Mesenchymal stem cell (in vitro differentiated cells and primary cell): ENCODE measurements around the gene FLT3.

Experiments
- DNase-seq: peaks from one replicate; pipeline ENCODE4 v3.0.0-alpha.2; 2013
- H2AFZ ChIP-seq: one replicate; pipeline ENCODE4 v1.6.1; 2013; ENCODE audit warnings: low read depth, mild to moderate bottlenecking, control low read depth, inconsistent platforms, low read length, moderate library complexity
- H2AK5ac ChIP-seq: 2 replicates; pipeline ENCODE4 v1.6.1; 2013; ENCODE audit warnings: low read length, moderate library complexity, mild to moderate bottlenecking, inconsistent platforms; ENCODE audit not compliant: severe bottlenecking
- H2BK120ac ChIP-seq: one replicate; pipeline ENCODE4 v1.6.1; 2013; ENCODE audit warnings: low read depth, mild to moderate bottlenecking, inconsistent platforms, low read length, moderate library complexity
- H2BK12ac ChIP-seq, 2 experiments: one replicate each; pipeline ENCODE4 v1.6.1; 2013; ENCODE audit warnings: inconsistent platforms in 2 of 2, low read length in 2 of 2, mild to moderate bottlenecking in 2 of 2, moderate library complexity in 2 of 2, control low read depth in 1 of 2
- H2BK15ac ChIP-seq: one replicate; pipeline ENCODE4 v1.6.1; 2013; ENCODE audit warnings: mild to moderate bottlenecking, low read depth, inconsistent platforms; ENCODE audit not compliant: poor library complexity, severe bottlenecking
- H2BK5ac ChIP-seq: 2 replicates; pipeline ENCODE4 v1.6.1; 2013; ENCODE audit warnings: low read depth, mild to moderate bottlenecking, low read length, control low read depth, inconsistent platforms; ENCODE audit not compliant: poor library complexity, severe bottlenecking
- H3K14ac ChIP-seq, 2 experiments: one replicate each; pipeline ENCODE4 v1.6.1; 2013; ENCODE audit warnings: inconsistent platforms in 2 of 2, low read length in 2 of 2, control low read depth in 1 of 2, mild to moderate bottlenecking in 1 of 2, moderate library complexity in 1 of 2
- H3K18ac ChIP-seq, 2 experiments: one replicate each; pipeline ENCODE4 v1.6.1; 2013; ENCODE audit warnings: inconsistent platforms in 2 of 2, low read length in 2 of 2, control low read depth in 1 of 2, low read depth in 1 of 2, mild to moderate bottlenecking in 1 of 2
- H3K23ac ChIP-seq, 2 experiments: one replicate each; pipeline ENCODE4 v1.6.1; 2013; ENCODE audit warnings: inconsistent platforms in 2 of 2, low read length in 2 of 2, mild to moderate bottlenecking in 2 of 2, moderate library complexity in 2 of 2, control low read depth in 1 of 2
- H3K27ac ChIP-seq: 2 replicates; pipeline ENCODE4 v1.5.1; 2013; ENCODE audit warnings: mild to moderate bottlenecking, moderate library complexity, low read length, control low read depth, inconsistent platforms; ENCODE audit not compliant: poor library complexity, severe bottlenecking
- H3K27me3 ChIP-seq, 2 experiments: 2 replicates each; pipeline versions ENCODE4 v1.6.1 to v1.7.0; 2013; ENCODE audit warnings: low read length in 2 of 2, mild to moderate bottlenecking in 2 of 2, moderate library complexity in 2 of 2, control low read depth in 1 of 2, inconsistent platforms in 1 of 2; ENCODE audit not compliant: control insufficient read depth in 1 of 2, insufficient read depth in 1 of 2
- H3K36me3 ChIP-seq, 2 experiments: 2 replicates each; pipeline versions ENCODE4 v1.6.1 to v1.7.0; 2013; ENCODE audit warnings: low read length in 2 of 2, control low read depth in 1 of 2, inconsistent platforms in 1 of 2, low read depth in 1 of 2, mild to moderate bottlenecking in 1 of 2; ENCODE audit not compliant: insufficient read depth in 2 of 2, control insufficient read depth in 1 of 2
- H3K4ac ChIP-seq, 2 experiments: one replicate each; pipeline ENCODE4 v1.6.1; 2013; ENCODE audit warnings: inconsistent platforms in 2 of 2, low read length in 2 of 2, mild to moderate bottlenecking in 2 of 2, moderate library complexity in 2 of 2, control low read depth in 1 of 2, low read depth in 1 of 2
- H3K4me1 ChIP-seq: 2 replicates; pipeline ENCODE4 v1.6.1; 2013; ENCODE audit warnings: low read depth, low read length, control low read depth; ENCODE audit not compliant: control insufficient read depth, insufficient read depth
- H3K4me2 ChIP-seq: 2 replicates; pipeline ENCODE4 v1.6.1; 2013; ENCODE audit warnings: low read length, mild to moderate bottlenecking, inconsistent platforms; ENCODE audit not compliant: poor library complexity, severe bottlenecking
- H3K4me3 ChIP-seq, 2 experiments: 2 replicates each; pipeline versions ENCODE4 v1.5.1 to v1.7.0; 2013; ENCODE audit warnings: low read length in 2 of 2, mild to moderate bottlenecking in 2 of 2, control low read depth in 1 of 2, low read depth in 1 of 2; ENCODE audit not compliant: insufficient read depth in 1 of 2
- H3K79me1 ChIP-seq: replicated peaks from 2 replicates; pipeline ENCODE4 v1.6.1; 2013; ENCODE audit warnings: mild to moderate bottlenecking, control low read depth, low read length, inconsistent platforms; ENCODE audit not compliant: poor library complexity, severe bottlenecking
- H3K9ac ChIP-seq: 2 replicates; pipeline ENCODE4 v1.7.0; 2013; ENCODE audit warnings: mild to moderate bottlenecking, low read length, moderate library complexity
- H3K9me3 ChIP-seq: 2 replicates; pipeline ENCODE4 v1.7.0; 2013; ENCODE audit warnings: mild to moderate bottlenecking, low read length; ENCODE audit not compliant: control insufficient read depth
- H4K8ac ChIP-seq: one replicate; pipeline ENCODE4 v1.6.1; 2013; ENCODE audit warnings: inconsistent platforms, mild to moderate bottlenecking, low read length, moderate library complexity
- H4K91ac ChIP-seq: one replicate; pipeline ENCODE4 v1.6.1; 2013; ENCODE audit warnings: mild to moderate bottlenecking, low read length, inconsistent platforms
- WGBS: methylation state at CpG from one replicate; pipeline ENCODE4 v1.1.7; 2013; ENCODE audit warnings: mixed read lengths; 5-methylcytosine and 5-hydroxymethylcytosine counted together

FLT3 gene

GRCh38 chr13:27988520-27988919, 111.9 kb downstream of the FLT3 start, which contains the start of gene URAD:
Gene URAD, minus strand, starts transcription at chr13:27988693. Its CDS starts 56 bp downstream, at chr13:27988637.
- 76% methylated on average over 11 of the region's 11 CpGs for WGBS
- Histone ChIP-seq H3K14ac (no peak within 1 kb of the TSS), H3K23ac (no peak within 1 kb of the TSS), H4K91ac (no peak within 1 kb of the TSS), H3K4me2 (no peak within 1 kb of the TSS), H3K27ac (no peak within 1 kb of the TSS), H3K9ac (no peak within 1 kb of the TSS), H3K27me3 (peaks cover 28 to 64% of the 10 kb centered on the region in 2 experiments), H3K18ac (no peak within 1 kb of the TSS), H3K4me3 (no peak within 1 kb of the TSS), H3K4me1 (no peaks in the 10 kb centered on the region), H3K79me1 (no peaks in the 10 kb centered on the region), H2BK120ac (no peak within 1 kb of the TSS), H2BK15ac (no peak within 1 kb of the TSS), H2AK5ac (no peak within 1 kb of the TSS), H2AFZ (no peak within 1 kb of the TSS), H3K36me3 (no peaks in the 10 kb centered on the region), H4K8ac (no peak within 1 kb of the TSS), H3K9me3 (no peaks in the 10 kb centered on the region), H3K4ac (no peak within 1 kb of the TSS), H2BK12ac (no peak within 1 kb of the TSS), H2BK5ac (no peak within 1 kb of the TSS)
- DNase-seq: no peak

DNA sequence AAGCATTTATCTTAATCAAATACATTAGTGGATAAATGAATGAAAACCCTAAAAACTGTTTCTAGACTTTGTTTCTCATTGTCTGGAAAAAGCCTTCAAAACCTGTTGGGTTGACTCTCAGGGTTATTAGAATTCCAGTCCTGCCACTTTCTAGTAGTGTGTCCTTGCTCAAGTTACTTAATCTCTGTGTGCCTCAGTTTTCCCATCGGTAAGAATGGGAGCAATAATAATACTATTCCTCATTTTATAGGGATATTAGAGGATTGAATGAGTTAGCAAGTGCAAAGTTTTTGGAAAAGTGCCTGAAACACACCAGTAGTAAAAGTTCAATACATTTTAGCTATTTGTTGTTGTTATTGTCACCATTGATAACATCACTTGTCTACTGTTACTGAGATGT, 114.8 kb downstream of the FLT3 start:
- no peak overlapping the region for H2BK12ac ChIP-seq
- H3K27me3 ChIP-seq: peaks cover 56 to 83% of the 10 kb centered on the region in 2 experiments
- no peak for DNase-seq
- H3K4me2 ChIP-seq: no peak overlapping the region
- H3K27ac ChIP-seq: no peak overlapping the region
- H4K91ac ChIP-seq: no peak overlapping the region
- no peak overlapping the region for H2BK120ac ChIP-seq
- H2AK5ac ChIP-seq: no peak overlapping the region
- no peaks in the 10 kb centered on the region for H3K79me1 ChIP-seq
- no peaks in the 10 kb centered on the region for H3K9me3 ChIP-seq
- WGBS: no CpG with 5 or more reads among the region's 1 CpG
- H2BK5ac ChIP-seq: no peak overlapping the region
- no peak overlapping the region for H2BK15ac ChIP-seq
- no peak overlapping the region for H2AFZ ChIP-seq
- H3K4me3 ChIP-seq: no peak overlapping the region
- no peak overlapping the region for H3K9ac ChIP-seq
- H4K8ac ChIP-seq: no peak overlapping the region
- no peak overlapping the region for H3K23ac ChIP-seq
- no peak overlapping the region for H3K4ac ChIP-seq
- no peak overlapping the region for H3K18ac ChIP-seq
- H3K4me1 ChIP-seq: peaks cover 1% of the 10 kb centered on the region
- no peak overlapping the region for H3K14ac ChIP-seq
- no peaks in the 10 kb centered on the region for H3K36me3 ChIP-seq

DNA sequence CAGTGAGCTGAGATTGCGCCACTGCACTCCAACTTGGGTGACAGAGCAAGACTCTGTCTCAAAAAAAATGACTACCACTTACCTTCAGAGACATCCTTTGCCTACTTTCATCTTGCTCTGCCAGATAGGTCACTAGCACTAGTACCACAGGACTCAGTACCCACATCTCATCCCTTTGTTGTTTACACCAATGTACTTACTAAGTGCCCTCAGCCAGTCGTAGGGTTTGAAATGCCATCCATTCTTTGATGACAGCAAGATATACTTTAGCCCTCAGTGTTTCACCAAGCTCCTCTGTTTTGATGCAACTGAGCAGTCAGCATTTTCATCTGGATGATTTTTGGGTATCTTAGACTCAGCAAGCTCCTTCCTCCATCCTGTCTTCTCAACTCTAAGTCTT, 118.0 kb downstream of the FLT3 start:
- Histone ChIP-seq H2BK15ac (no peak overlapping the region), H4K91ac (no peak overlapping the region), H3K4me3 (no peak overlapping the region), H3K27me3 (peaks cover 73 to 87% of the 10 kb centered on the region in 2 experiments), H2AK5ac (no peak overlapping the region), H3K36me3 (no peaks in the 10 kb centered on the region), H3K14ac (no peak overlapping the region), H3K79me1 (no peaks in the 10 kb centered on the region), H2BK5ac (no peak overlapping the region), H4K8ac (no peak overlapping the region), H3K9ac (no peak overlapping the region), H3K18ac (no peak overlapping the region), H3K4me1 (peaks cover 14% of the 10 kb centered on the region), H2BK12ac (no peak overlapping the region), H2BK120ac (no peak overlapping the region), H3K4ac (no peak overlapping the region), H3K27ac (no peak overlapping the region), H3K4me2 (no peak overlapping the region), H3K9me3 (no peaks in the 10 kb centered on the region), H3K23ac (no peak overlapping the region), H2AFZ (no peak overlapping the region)
- DNase-seq: no peak
- whole genome bisulfite sequencing: 76% methylated on average over 2 of the region's 2 CpGs

- no peak overlapping the region for H3K14ac ChIP-seq
- no peak overlapping the region for H3K23ac ChIP-seq
- H2BK15ac ChIP-seq: no peak overlapping the region
- H3K4me2 ChIP-seq: no peak overlapping the region
- no peak overlapping the region for H3K4me3 ChIP-seq
- no peak overlapping the region for H2AFZ ChIP-seq
- peaks cover 73 to 87% of the 10 kb centered on the region in 2 experiments for H3K27me3 ChIP-seq
- H3K4ac ChIP-seq: no peak overlapping the region
- H3K9ac ChIP-seq: no peak overlapping the region
- no peak overlapping the region for H3K18ac ChIP-seq
- DNase-seq: no peak
- H3K36me3 ChIP-seq: no peaks in the 10 kb centered on the region
- no peak overlapping the region for H2AK5ac ChIP-seq
- H2BK12ac ChIP-seq: no peak overlapping the region
- H4K91ac ChIP-seq: no peak overlapping the region
- H2BK5ac ChIP-seq: no peak overlapping the region
- peaks cover 14% of the 10 kb centered on the region for H3K4me1 ChIP-seq
- no peak overlapping the region for H4K8ac ChIP-seq
- no peaks in the 10 kb centered on the region for H3K79me1 ChIP-seq
- no peak overlapping the region for H3K27ac ChIP-seq
- no peaks in the 10 kb centered on the region for H3K9me3 ChIP-seq
- WGBS: 52% methylated on average over 11 of the region's 11 CpGs
- H2BK120ac ChIP-seq: no peak overlapping the region
These were observed 119.2 kb downstream of the FLT3 start for GRCh38 chr13:27981006-27981708.
